HCT116 (cell line): ENCODE data around the gene SCD5. TPM values are rescaled to one million over a fixed set of nuclear protein-coding genes. Genes with fewer than 3 reads are reported as not detected.
A peak's percentile ranks its signal among the peaks of the same experiment; 100 is the strongest.

Experiments
- ATAC-seq: fragments of 200-7000 bp; cut with Tn5 transposase; 2 replicates; pipeline ENCODE4 v1.9.1; 2020; ENCODE audit warnings: mild to moderate bottlenecking, moderate library complexity
- BruUV-seq: library from RNA; stranded (reverse); fragments of 400-500 nt; replicated peaks from 2 replicates; lab custom pipeline; 2021; lab: Mats Ljungman, UMichigan
- CTCF ChIA-PET: fragments of 300-600 bp; sonication (Branson Sonifier 250); formaldehyde crosslinking; loops from one replicate; lab custom pipeline; 2021; ENCODE audit warnings: antibody characterized with exemption; lab: Charles Lee
- POLR2A ChIA-PET: fragments of 300-600, 350-600 bp; sonication (Branson Sonifier 250); formaldehyde crosslinking; loops from one replicate; lab custom pipeline; 2021; ENCODE audit warnings: antibody characterized with exemption; lab: Charles Lee
- RAD21 ChIA-PET, 2 experiments: fragments of 300-600 bp; sonication (Branson Sonifier 250); formaldehyde crosslinking; loops; one replicate each; lab custom pipeline; 2023; ENCODE audit warnings: low total read pairs in 2 of 2; ENCODE audit not compliant: uncharacterized antibody in 2 of 2, unreplicated experiment in 2 of 2, low non-redundant PET in 1 of 2; lab: Charles Lee
- DNase-seq: peaks from one replicate; pipeline ENCODE4 v3.0.0-alpha.2; 2010; ENCODE audit warnings: low read depth, low spot score
- H2AFZ ChIP-seq: fragments of 200-600 bp; shearing (Covaris generic), sonication (generic); 2 replicates; pipeline ENCODE4 v1.6.1; 2017; ENCODE audit warnings: low read depth, mixed run types, mixed read lengths, antibody characterized with exemption, low read length; ENCODE audit not compliant: poor library complexity, severe bottlenecking
- H3K27ac ChIP-seq: 2 replicates; pipeline ENCODE4 v1.5.1; 2012; ENCODE audit warnings: low read depth, low read length
- H3K27me3 ChIP-seq: fragments of 200-600 bp; sonication (generic); 2 replicates; pipeline ENCODE4 v1.6.1; 2016; ENCODE audit warnings: mixed run types, low read length, mixed read lengths; ENCODE audit not compliant: insufficient read depth
- H3K36me3 ChIP-seq, 2 experiments: fragments of 200-500 bp in 1 of 2; fragments of 200-600 bp in 1 of 2; sonication (Bioruptor generic) in 1 of 2; sonication (generic) in 1 of 2; 2 replicates each; pipeline versions ENCODE4 v1.5.1 to v1.6.1; 2014 to 2016; ENCODE audit warnings: low read length in 2 of 2, inconsistent platforms in 1 of 2, mixed read lengths in 1 of 2, mixed run types in 1 of 2; ENCODE audit not compliant: insufficient read depth in 2 of 2, control insufficient read depth in 1 of 2
- H3K4me1 ChIP-seq, 2 experiments: fragments of 200-600 bp in 1 of 2; sonication (generic) in 1 of 2; 2 replicates each; pipeline versions ENCODE4 v1.5.1 to v1.6.1; 2012 to 2017; ENCODE audit warnings: low read length in 2 of 2, inconsistent platforms in 1 of 2, mild to moderate bottlenecking in 1 of 2, mixed read lengths in 1 of 2, mixed run types in 1 of 2, moderate library complexity in 1 of 2; ENCODE audit not compliant: insufficient read depth in 2 of 2, control insufficient read depth in 1 of 2
- H3K4me2 ChIP-seq: fragments of 200-600 bp; sonication (generic); 2 replicates; pipeline ENCODE4 v1.6.1; 2017; ENCODE audit warnings: mixed run types, low read length, mixed read lengths
- H3K4me3 ChIP-seq, 2 experiments: fragments of 200-600 bp in 1 of 2; sonication (generic) in 1 of 2; replicated peaks in 1 of 2; 2 replicates each; pipeline ENCODE4 v1.5.1; 2011 to 2016; ENCODE audit warnings: low read length in 2 of 2, control low read depth in 1 of 2, low read depth in 1 of 2, mild to moderate bottlenecking in 1 of 2, mixed read lengths in 1 of 2, mixed run types in 1 of 2
- H3K79me2 ChIP-seq: fragments of 200-600 bp; sonication (generic); 2 replicates; pipeline ENCODE4 v1.6.1; 2017; ENCODE audit warnings: mild to moderate bottlenecking, mixed run types, low read length, moderate library complexity, mixed read lengths; ENCODE audit not compliant: insufficient read depth
- H3K9ac ChIP-seq: fragments of 200-600 bp; sonication (generic); 2 replicates; pipeline ENCODE4 v1.6.1; 2016; ENCODE audit warnings: low read length, mixed read lengths
- H3K9me2 ChIP-seq: fragments of 200-600 bp; sonication (generic), shearing (Covaris generic); 2 replicates; pipeline ENCODE4 v1.6.1; 2017; ENCODE audit warnings: mixed run types, mild to moderate bottlenecking, moderate library complexity; ENCODE audit not compliant: insufficient read depth
- H3K9me3 ChIP-seq, 2 experiments: fragments of 200-500 bp in 1 of 2; fragments of 200-600 bp in 1 of 2; sonication (Bioruptor generic) in 1 of 2; sonication (generic) in 1 of 2; 2 replicates each; pipeline ENCODE4 v1.6.1; 2014 to 2017; ENCODE audit warnings: low read length in 2 of 2, mixed read lengths in 2 of 2, inconsistent platforms in 1 of 2, low read depth in 1 of 2, mild to moderate bottlenecking in 1 of 2, mixed run types in 1 of 2, moderate library complexity in 1 of 2; ENCODE audit not compliant: control insufficient read depth in 1 of 2, insufficient read depth in 1 of 2
- H4K20me1 ChIP-seq: fragments of 200-600 bp; sonication (generic), shearing (Covaris generic); 2 replicates; pipeline ENCODE4 v1.6.1; 2017; ENCODE audit warnings: mixed run types, mild to moderate bottlenecking, moderate library complexity; ENCODE audit not compliant: insufficient read depth
- CTCF ChIP-seq, 3 experiments: fragments of 200-600 bp in 1 of 3; sonication (generic) in 1 of 3; IDR thresholded peaks in 2 of 3; conservative IDR thresholded peaks in 1 of 3; 2 replicates each; pipeline ENCODE4 v1.5.1; 2012 to 2017; ENCODE audit warnings: low read depth in 2 of 3, low read length in 2 of 3, antibody characterized with exemption in 1 of 3, borderline replicate concordance in 1 of 3, control low read depth in 1 of 3, mild to moderate bottlenecking in 1 of 3, mixed read lengths in 1 of 3, mixed run types in 1 of 3, moderate library complexity in 1 of 3; ENCODE audit not compliant: insufficient read depth in 1 of 3
- EGR1 ChIP-seq: IDR thresholded peaks from 2 replicates; pipeline ENCODE4 v1.6.1; 2012; ENCODE audit warnings: low read depth
- ELF1 ChIP-seq: IDR thresholded peaks from 2 replicates; pipeline ENCODE4 v1.6.1; 2012; ENCODE audit warnings: low read depth, borderline replicate concordance
- MAX ChIP-seq: IDR thresholded peaks from 2 replicates; pipeline ENCODE4 v1.6.1; 2012
- RAD21 ChIP-seq: IDR thresholded peaks from 2 replicates; pipeline ENCODE4 v1.6.1; 2012; ENCODE audit warnings: low read depth, mild to moderate bottlenecking
- REST ChIP-seq: IDR thresholded peaks from 2 replicates; pipeline ENCODE4 v1.6.1; 2012; ENCODE audit warnings: low read depth
- YY1 ChIP-seq: IDR thresholded peaks from 2 replicates; pipeline ENCODE4 v1.6.1; 2011; ENCODE audit warnings: low read length, low read depth, moderate library complexity, mild to moderate bottlenecking; ENCODE audit not compliant: insufficient replicate concordance; ENCODE audit errors: extremely low read depth
- intact Hi-C: fragments of 100-400 bp; cut with micrococcal nuclease; formaldehyde crosslinking; loops from 2 replicates; pipeline ENCODE4 v1.10.0; 2022
- total RNA-seq: library from RNA; stranded (reverse); gene quantifications from one replicate; pipeline ENCODE4 v1.2.1, GENCODE V29; 2021; ENCODE audit not compliant: unreplicated experiment

The SCD5 gene
- total RNA-seq, 1 experiment from 2014 or later, result 21.7 TPM

GRCh38 chr4:82802911-82803310 lies 4.3 kb upstream of the SCD5 start (continued):
- TF ChIP-seq REST, result no peak
- no peak for TF ChIP-seq MAX
- TF ChIP-seq YY1, result no peak

GRCh38 chr4:82801910-82802521 lies 3.4 kb upstream of the SCD5 start:
- H3K27ac ChIP-seq, result no peak overlapping the region

More at GRCh38 chr4:82801910-82802521, 3.4 kb upstream of the SCD5 start:
- CTCF ChIA-PET, result no interaction called here
- TF ChIP-seq EGR1 (no peak), RAD21 (peak; percentile 60), ELF1 (no peak), CTCF (IDR thresholded peaks at IDR 0.05 in 2 of 3, conservative IDR thresholded peaks at IDR 0.05 in 1 of 3; ENCODE audit: borderline replicate concordance in 1 of 3, insufficient read depth in 1 of 3, low read depth in 2 of 3, low read length in 2 of 3) (peak; percentile 54 to 72 (median 58); a peak in 5 of 6 replicates)
- TF ChIP-seq, all 23 proteins: peak for 2
- intact Hi-C loops, result loop anchor here (1.0 to 5.0 kb wide), 2 partner anchors 80 to 340 kb away; no protein-coding TSS in a partner anchor
- no peak overlapping the region for H3K4me3 ChIP-seq
- no peaks in the 10 kb centered on the region for H3K27me3 ChIP-seq
- H3K4me2 ChIP-seq, result peak overlapping the region; percentile 16
- no peaks in the 10 kb centered on the region for H3K36me3 ChIP-seq
- no peak for DNase-seq
- H3K4me1 ChIP-seq, result peaks cover 8 to 16% of the 10 kb centered on the region in 2 experiments; a peak in 3 of 4 replicates
- H3K9me3 ChIP-seq, result no peaks in the 10 kb centered on the region
- ChIA-PET RAD21 (no interaction called here), POLR2A (no interaction called here)
- H3K79me2 ChIP-seq, result peaks cover 8% of the 10 kb centered on the region; the same call in 1 of the 2 replicates
- H4K20me1 ChIP-seq, result no peaks in the 10 kb centered on the region
- BruUV-seq, result no TSS peak
- peak; percentile 35 for ATAC-seq
- no peaks in the 10 kb centered on the region for H3K9me2 ChIP-seq
- no peak overlapping the region for H3K9ac ChIP-seq
- H2AFZ ChIP-seq, result peak overlapping the region; percentile 80
